Panc1 (cell line): ENCODE measurements around the gene TGIF2. TPM values are rescaled to one million over a fixed set of nuclear protein-coding genes. Genes with fewer than 3 reads are reported as not detected.

Experiments
- ATAC-seq: fragments of 200-7000 bp; cut with Tn5 transposase; 2 replicates; pipeline ENCODE4 v1.9.1; 2020; ENCODE audit warnings: mild to moderate bottlenecking, moderate library complexity
- BruUV-seq: library from RNA; stranded (reverse); fragments of 400-500 nt; replicated peaks from 2 replicates; lab custom pipeline; 2021; lab: Mats Ljungman, UMichigan
- CTCF ChIA-PET: fragments of 300-600 bp; sonication (Branson Sonifier 250); formaldehyde crosslinking; loops from one replicate; lab custom pipeline; 2022; ENCODE audit warnings: antibody characterized with exemption; lab: Charles Lee
- POLR2A ChIA-PET: fragments of 300-600 bp; sonication (Branson Sonifier 250); formaldehyde crosslinking; loops from one replicate; lab custom pipeline; 2022; ENCODE audit warnings: antibody characterized with exemption; lab: Charles Lee
- DNase-seq: peaks from one replicate; pipeline ENCODE4 v3.0.0-alpha.2; 2010; ENCODE audit warnings: low read depth, low spot score
- H3K27ac ChIP-seq: 2 replicates; pipeline ENCODE4 v1.5.1; 2011; ENCODE audit warnings: mild to moderate bottlenecking, low read length, inconsistent platforms
- H3K27me3 ChIP-seq: fragments of 200-500 bp; sonication (Bioruptor generic); 2 replicates; pipeline ENCODE4 v1.6.0; 2014; ENCODE audit warnings: low read length, inconsistent platforms; ENCODE audit not compliant: control insufficient read depth, insufficient read depth
- H3K36me3 ChIP-seq: fragments of 200-500 bp; sonication (Bioruptor generic); 2 replicates; pipeline ENCODE4 v1.5.1; 2014; ENCODE audit warnings: inconsistent platforms, mild to moderate bottlenecking, low read length, moderate library complexity; ENCODE audit not compliant: control insufficient read depth, insufficient read depth
- H3K4me1 ChIP-seq: 2 replicates; pipeline ENCODE4 v1.5.1; 2011; ENCODE audit warnings: inconsistent platforms, mild to moderate bottlenecking, low read length, moderate library complexity; ENCODE audit not compliant: control insufficient read depth, insufficient read depth
- H3K4me3 ChIP-seq, 2 experiments: 2 replicates each; pipeline ENCODE4 v1.5.1; 2011 to 2012; ENCODE audit warnings: low read depth in 2 of 2, low read length in 2 of 2, mild to moderate bottlenecking in 2 of 2, inconsistent platforms in 1 of 2, moderate library complexity in 1 of 2
- H3K9me3 ChIP-seq: fragments of 200-500 bp; sonication (Bioruptor generic); 2 replicates; pipeline ENCODE4 v1.5.1; 2014; ENCODE audit warnings: low read depth, mild to moderate bottlenecking, inconsistent platforms, low read length, moderate library complexity; ENCODE audit not compliant: control insufficient read depth, insufficient read depth
- CTCF ChIP-seq: fragments of 450-650 bp; IDR thresholded peaks from 2 replicates; pipeline ENCODE4 v1.5.1; 2017; ENCODE audit warnings: mild to moderate bottlenecking
- POLR2AphosphoS5 ChIP-seq: IDR thresholded peaks from 2 replicates; pipeline ENCODE4 v1.6.1; 2012; ENCODE audit warnings: mild to moderate bottlenecking, low read depth, low read length, moderate library complexity
- REST ChIP-seq, 2 experiments: IDR thresholded peaks; 2 replicates each; pipeline ENCODE4 v1.6.1; 2011 to 2012; ENCODE audit warnings: low read depth in 2 of 2, control low read depth in 1 of 2, low read length in 1 of 2, mild to moderate bottlenecking in 1 of 2, moderate library complexity in 1 of 2; ENCODE audit not compliant: insufficient read depth in 1 of 2
- SIN3A ChIP-seq: IDR thresholded peaks from 2 replicates; pipeline ENCODE4 v1.6.1; 2012; ENCODE audit warnings: low read depth, mild to moderate bottlenecking, low read length, moderate library complexity, borderline replicate concordance; ENCODE audit not compliant: insufficient read depth
- TCF7L2 ChIP-seq: IDR thresholded peaks from 2 replicates; pipeline ENCODE4 v1.6.1; 2011; ENCODE audit warnings: mild to moderate bottlenecking, low read depth, low read length, inconsistent platforms
- in situ Hi-C: cut with HindIII; loops from 2 replicates; pipeline ENCODE4 v1.10.0; 2016; ENCODE audit warnings: low sequenced_read_pairs, low pct_unique_long_range_greater_than_20kb
- intact Hi-C: fragments of 100-400 bp; cut with micrococcal nuclease; formaldehyde crosslinking; loops from one replicate; pipeline ENCODE4 v1.10.0; 2022; ENCODE audit not compliant: unreplicated experiment
- total RNA-seq: library from RNA; stranded (reverse); gene quantifications from one replicate; pipeline ENCODE4 v1.2.1, GENCODE V29; 2021; ENCODE audit not compliant: unreplicated experiment

TGIF2 gene
- total RNA-seq, 1 experiment from 2014 or later = 18.0 TPM

- ATAC-seq (no peak), DNase-seq (no peak)
- no peak overlapping the region for H3K4me3 ChIP-seq
- ChIA-PET POLR2A (interaction anchor here (0.6 kb wide), 2 partner anchors 9 to 45 kb away, joined by 6 to 10 read pairs; no protein-coding TSS in a partner anchor), CTCF (no interaction called here)
- TF ChIP-seq SIN3A = no peak
- no peak for TF ChIP-seq POLR2AphosphoS5
- TF ChIP-seq TCF7L2 = no peak
- no peak for TF ChIP-seq REST (IDR thresholded peaks at IDR 0.05; ENCODE audit: insufficient read depth in 1 of 2, low read depth in 2 of 2, low read length in 1 of 2)
- TF ChIP-seq CTCF = no peak
- H3K27ac ChIP-seq = no peak overlapping the region
- no peaks in the 10 kb centered on the region for H3K27me3 ChIP-seq
- H3K36me3 ChIP-seq = peaks cover 2% of the 10 kb centered on the region; the same call in 1 of the 2 replicates
- H3K9me3 ChIP-seq = no peaks in the 10 kb centered on the region
- intact Hi-C loops (no loop called here), in situ Hi-C loops (no loop called here)
- H3K4me1 ChIP-seq = no peaks in the 10 kb centered on the region
- no TSS peak for BruUV-seq
These were observed 45.1 kb upstream of the TGIF2 start for GRCh38 chr20:36528176-36528874.

- CTCF ChIA-PET = no interaction called here
- in situ Hi-C loops (no loop called here), intact Hi-C loops (no loop called here)
- no TSS peak for BruUV-seq
- Histone ChIP-seq H3K27me3 (no peaks in the 10 kb centered on the region), H3K36me3 (peaks cover 2% of the 10 kb centered on the region; the same call in 1 of the 2 replicates), H3K9me3 (no peaks in the 10 kb centered on the region), H3K27ac (no peak overlapping the region), H3K4me1 (no peaks in the 10 kb centered on the region), H3K4me3 (no peak overlapping the region)
- DNase-seq (no peak), ATAC-seq (no peak)
- POLR2A ChIA-PET = interaction anchor here (0.6 kb wide), 2 partner anchors 9 to 45 kb away, joined by 6 to 10 read pairs; no protein-coding TSS in a partner anchor
- no peak for TF ChIP-seq TCF7L2
- no peak for TF ChIP-seq CTCF
- no peak for TF ChIP-seq POLR2AphosphoS5
- no peak for TF ChIP-seq SIN3A
- TF ChIP-seq REST (IDR thresholded peaks at IDR 0.05; ENCODE audit: insufficient read depth in 1 of 2, low read depth in 2 of 2, low read length in 1 of 2) = no peak
These were observed 44.5 kb upstream of the TGIF2 start for GRCh38 chr20:36528875-36529417.
